HepG2 (cell line): ENCODE data around the gene KHK. TPM values are rescaled to one million over a fixed set of nuclear protein-coding genes. Genes with fewer than 3 reads are reported as not detected.

Experiments
- ADNP ChIP-seq: sonication (generic); formaldehyde crosslinking; IDR thresholded peaks from 2 replicates; pipeline ENCODE4 v1.4.0; 2020; ENCODE audit warnings: missing genetic modification reagents
- AGO2 ChIP-seq: fragments of 200-400 bp; formaldehyde crosslinking; optimal IDR thresholded peaks from 2 replicates; pipeline ENCODE3; 2017; ENCODE audit warnings: mild to moderate bottlenecking, low read depth, low read length, moderate library complexity
- ATF7 ChIP-seq, 2 experiments: fragments of 450-650 bp in 1 of 2; sonication (generic) in 1 of 2; formaldehyde crosslinking in 1 of 2; IDR thresholded peaks; 2 replicates each; pipeline versions ENCODE4 v1.4.0 to v1.6.1; 2016 to 2020; ENCODE audit warnings: antibody characterized with exemption in 1 of 2, mild to moderate bottlenecking in 1 of 2, missing genetic modification reagents in 1 of 2
- CBX1 ChIP-seq: IDR thresholded peaks from one replicate; pipeline ENCODE4 v1.6.1; 2016; ENCODE audit warnings: antibody characterized with exemption, low read depth
- GATA4 ChIP-seq: sonication (generic); IDR thresholded peaks from 2 replicates; pipeline ENCODE4 v1.6.1; 2016; ENCODE audit warnings: antibody characterized with exemption, low read depth, borderline replicate concordance
- KDM1A ChIP-seq: IDR thresholded peaks from 2 replicates; pipeline ENCODE4 v1.6.1; 2016; ENCODE audit warnings: missing compliant biosample characterization
- MTF2 ChIP-seq: sonication (generic); formaldehyde crosslinking; IDR thresholded peaks from 2 replicates; pipeline ENCODE4 v1.5.0; 2020; ENCODE audit warnings: missing genetic modification reagents, borderline replicate concordance
- NFYB ChIP-seq: sonication (generic); formaldehyde crosslinking; IDR thresholded peaks from 2 replicates; pipeline ENCODE4 v1.4.0; 2020; ENCODE audit warnings: missing genetic modification reagents
- NR2F6 ChIP-seq, 2 experiments: IDR thresholded peaks; 2 replicates each; pipeline ENCODE4 v1.6.1; 2016; ENCODE audit warnings: antibody characterized with exemption in 1 of 2, mild to moderate bottlenecking in 1 of 2
- SCMH1 ChIP-seq: sonication (generic); formaldehyde crosslinking; IDR thresholded peaks from 2 replicates; pipeline ENCODE4 v1.9.0; 2021; ENCODE audit warnings: missing genetic modification reagents, mild to moderate bottlenecking, borderline replicate concordance
- SYNCRIP ChIP-seq: fragments of 200-400 bp; formaldehyde crosslinking; IDR thresholded peaks from 2 replicates; pipeline ENCODE4 v1.6.1; 2018; ENCODE audit warnings: mild to moderate bottlenecking, low read depth, low read length; ENCODE audit not compliant: insufficient read depth
- XBP1 ChIP-seq: sonication (generic); formaldehyde crosslinking; IDR thresholded peaks from 2 replicates; pipeline ENCODE4 v1.5.0; 2020; ENCODE audit warnings: missing genetic modification reagents
- ZBTB3 ChIP-seq: sonication (generic); formaldehyde crosslinking; IDR thresholded peaks from 2 replicates; pipeline ENCODE4 v1.4.0; 2020; ENCODE audit warnings: low read depth, mild to moderate bottlenecking, moderate library complexity, missing genetic modification reagents, borderline replicate concordance
- ZC3H13 ChIP-seq: sonication (generic); formaldehyde crosslinking; IDR thresholded peaks from 2 replicates; pipeline ENCODE4 v1.8.1; 2023; ENCODE audit warnings: mild to moderate bottlenecking, missing genetic modification reagents, moderate library complexity
- ZNF235 ChIP-seq: sonication (generic); formaldehyde crosslinking; IDR thresholded peaks from 2 replicates; pipeline ENCODE4 v1.8.1; 2023; ENCODE audit warnings: mild to moderate bottlenecking, missing genetic modification reagents, borderline replicate concordance
- ZNF260 ChIP-seq: sonication (generic); formaldehyde crosslinking; IDR thresholded peaks from 2 replicates; pipeline ENCODE4 v1.4.0; 2020; ENCODE audit warnings: missing genetic modification reagents, low read depth, mild to moderate bottlenecking, borderline replicate concordance
- ZNF263 ChIP-seq: sonication (generic); formaldehyde crosslinking; IDR thresholded peaks from 2 replicates; pipeline ENCODE4 v1.4.0; 2020; ENCODE audit warnings: missing genetic modification reagents
- ZNF337 ChIP-seq: sonication (generic); formaldehyde crosslinking; IDR thresholded peaks from 2 replicates; pipeline ENCODE4 v1.5.1; 2020; ENCODE audit warnings: missing genetic modification reagents, low read depth, mild to moderate bottlenecking, borderline replicate concordance
- ZNF570 ChIP-seq: sonication (generic); formaldehyde crosslinking; IDR thresholded peaks from 2 replicates; pipeline ENCODE4 v1.4.0; 2020; ENCODE audit warnings: mild to moderate bottlenecking, missing genetic modification reagents, borderline replicate concordance
- ZNF720 ChIP-seq: sonication (generic); formaldehyde crosslinking; IDR thresholded peaks from 2 replicates; pipeline ENCODE4 v1.4.0; 2020; ENCODE audit warnings: missing genetic modification reagents
- ZNF83 ChIP-seq: sonication (generic); formaldehyde crosslinking; IDR thresholded peaks from 2 replicates; pipeline ENCODE4 v1.4.0; 2020; ENCODE audit warnings: missing genetic modification reagents, mild to moderate bottlenecking, borderline replicate concordance
- ZSCAN21 ChIP-seq: sonication (generic); formaldehyde crosslinking; IDR thresholded peaks from 2 replicates; pipeline ENCODE4 v1.8.0; 2022; ENCODE audit warnings: mild to moderate bottlenecking, missing genetic modification reagents, moderate library complexity, borderline replicate concordance
- polyA plus RNA-seq, 8 experiments: library from polyadenylated mRNA; depleted of rRNA in 3 of 8; stranded (reverse) in 7 of 8; unstranded in 1 of 8; fragments of >200 nt; fragmentation: Illumina TruSeq in 4 of 8; extraction: Trizol in 4 of 8; gene quantifications; 2 replicates each; pipeline versions ENCODE4 v1.2.1 to v1.2.3, GENCODE V29; 2011 to 2016; ENCODE audit warnings: low read depth in 4 of 8, missing spikeins in 1 of 8, mixed read lengths in 1 of 8; ENCODE audit not compliant: insufficient read depth in 1 of 8
- total RNA-seq, 5 experiments: library from RNA; depleted of rRNA; stranded (reverse); fragments of >200 nt; fragmentation: Illumina TruSeq; extraction: Trizol; gene quantifications; 2 replicates each; pipeline ENCODE4 v1.2.3, GENCODE V29; 2016; ENCODE audit warnings: low read depth in 1 of 5
- TF ChIP-seq, protein P1 (sequence below): sonication (generic); formaldehyde crosslinking; conservative IDR thresholded peaks from 2 replicates; pipeline ENCODE4 v1.4.0; 2020; ENCODE audit warnings: mild to moderate bottlenecking, missing genetic modification reagents, moderate library complexity
- TF ChIP-seq, protein P2 (sequence below): IDR thresholded peaks from 2 replicates; pipeline ENCODE4 v1.6.1; 2016; ENCODE audit warnings: missing genetic modification reagents, missing compliant biosample characterization
- TF ChIP-seq, protein P3 (sequence below): sonication (generic); formaldehyde crosslinking; IDR thresholded peaks from 2 replicates; pipeline ENCODE4 v1.8.1; 2023; ENCODE audit warnings: missing genetic modification reagents, inconsistent platforms, borderline replicate concordance

The KHK gene
- total and polyA plus RNA-seq, 2 of the 13 experiments (the other 11 are each of a cell fraction or from before 2014, with no cell fraction given) = 40.9 to 99.2 TPM

GRCh38 chr2:27086724-27087593 is at the start of gene KHK (continued):
- TF ChIP-seq, protein P1, sequence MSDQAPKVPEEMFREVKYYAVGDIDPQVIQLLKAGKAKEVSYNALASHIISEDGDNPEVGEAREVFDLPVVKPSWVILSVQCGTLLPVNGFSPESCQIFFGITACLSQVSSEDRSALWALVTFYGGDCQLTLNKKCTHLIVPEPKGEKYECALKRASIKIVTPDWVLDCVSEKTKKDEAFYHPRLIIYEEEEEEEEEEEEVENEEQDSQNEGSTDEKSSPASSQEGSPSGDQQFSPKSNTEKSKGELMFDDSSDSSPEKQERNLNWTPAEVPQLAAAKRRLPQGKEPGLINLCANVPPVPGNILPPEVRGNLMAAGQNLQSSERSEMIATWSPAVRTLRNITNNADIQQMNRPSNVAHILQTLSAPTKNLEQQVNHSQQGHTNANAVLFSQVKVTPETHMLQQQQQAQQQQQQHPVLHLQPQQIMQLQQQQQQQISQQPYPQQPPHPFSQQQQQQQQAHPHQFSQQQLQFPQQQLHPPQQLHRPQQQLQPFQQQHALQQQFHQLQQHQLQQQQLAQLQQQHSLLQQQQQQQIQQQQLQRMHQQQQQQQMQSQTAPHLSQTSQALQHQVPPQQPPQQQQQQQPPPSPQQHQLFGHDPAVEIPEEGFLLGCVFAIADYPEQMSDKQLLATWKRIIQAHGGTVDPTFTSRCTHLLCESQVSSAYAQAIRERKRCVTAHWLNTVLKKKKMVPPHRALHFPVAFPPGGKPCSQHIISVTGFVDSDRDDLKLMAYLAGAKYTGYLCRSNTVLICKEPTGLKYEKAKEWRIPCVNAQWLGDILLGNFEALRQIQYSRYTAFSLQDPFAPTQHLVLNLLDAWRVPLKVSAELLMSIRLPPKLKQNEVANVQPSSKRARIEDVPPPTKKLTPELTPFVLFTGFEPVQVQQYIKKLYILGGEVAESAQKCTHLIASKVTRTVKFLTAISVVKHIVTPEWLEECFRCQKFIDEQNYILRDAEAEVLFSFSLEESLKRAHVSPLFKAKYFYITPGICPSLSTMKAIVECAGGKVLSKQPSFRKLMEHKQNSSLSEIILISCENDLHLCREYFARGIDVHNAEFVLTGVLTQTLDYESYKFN = peak; percentile 29; the same call in 1 of the 2 replicates
- TF ChIP-seq ZC3H13 (no peak), ZNF263 (CRISPR knock-in tag) (peak; percentile 94), SCMH1 (no peak), ZNF83 (CRISPR knock-in tag) (no peak), MTF2 (no peak), KDM1A (CRISPR knock-in tag) (no peak; the same call in 1 of the 2 replicates), NR2F6 (IDR thresholded peaks at IDR 0.05) (no peak; the same call in 1 of the 2 replicates), NR2F6 (CRISPR knock-in tag; IDR thresholded peaks at IDR 0.05) (no peak), ZNF337 (CRISPR knock-in tag) (no peak), ZBTB3 (CRISPR knock-in tag) (no peak), AGO2 (no peak), ZNF720 (CRISPR knock-in tag) (no peak), GATA4 (no peak), SYNCRIP (no peak), ADNP (CRISPR knock-in tag) (no peak), ZNF260 (no peak), XBP1 (CRISPR knock-in tag) (no peak), ATF7 (IDR thresholded peaks at IDR 0.05) (no peak), ATF7 (CRISPR knock-in tag; IDR thresholded peaks at IDR 0.05) (0 out of 2 replicates have a peak, but pooled peaks have one; percentile 26), ZSCAN21 (CRISPR knock-in tag) (no peak), CBX1 (peak; percentile 5), ZNF235 (CRISPR knock-in tag) (0 out of 2 replicates have a peak, but pooled peaks have one; percentile 48), NFYB (CRISPR knock-in tag) (no peak; the same call in 1 of the 2 replicates), ZNF570 (CRISPR knock-in tag) (no peak)
- TF ChIP-seq, protein P2, sequence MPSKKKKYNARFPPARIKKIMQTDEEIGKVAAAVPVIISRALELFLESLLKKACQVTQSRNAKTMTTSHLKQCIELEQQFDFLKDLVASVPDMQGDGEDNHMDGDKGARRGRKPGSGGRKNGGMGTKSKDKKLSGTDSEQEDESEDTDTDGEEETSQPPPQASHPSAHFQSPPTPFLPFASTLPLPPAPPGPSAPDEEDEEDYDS = peak; percentile 93
- TF ChIP-seq, protein P3, sequence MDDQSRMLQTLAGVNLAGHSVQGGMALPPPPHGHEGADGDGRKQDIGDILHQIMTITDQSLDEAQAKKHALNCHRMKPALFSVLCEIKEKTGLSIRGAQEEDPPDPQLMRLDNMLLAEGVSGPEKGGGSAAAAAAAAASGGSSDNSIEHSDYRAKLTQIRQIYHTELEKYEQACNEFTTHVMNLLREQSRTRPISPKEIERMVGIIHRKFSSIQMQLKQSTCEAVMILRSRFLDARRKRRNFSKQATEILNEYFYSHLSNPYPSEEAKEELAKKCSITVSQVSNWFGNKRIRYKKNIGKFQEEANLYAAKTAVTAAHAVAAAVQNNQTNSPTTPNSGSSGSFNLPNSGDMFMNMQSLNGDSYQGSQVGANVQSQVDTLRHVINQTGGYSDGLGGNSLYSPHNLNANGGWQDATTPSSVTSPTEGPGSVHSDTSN = peak; percentile 51; the same call in 1 of the 2 replicates
